Head of caudate nucleus (tissue), 42 donors: Measurements from ENCODE around the gene CCDC71L.
"Not testable (repeated sequence)": the region's sequence is repeated elsewhere in the genome, so short reads cannot be mapped to it uniquely, and the experiment has no call there.

ENCODE experiments used
- DNase-seq, 42 donors: peaks; one replicate each; pipeline versions ENCODE4 v3.0.0 to v3.0.0-alpha.2; 2020 to 2021; ENCODE audit warnings: mixed read lengths in 7 of 42
- intact Hi-C: fragments of 100-400 bp; cut with DNase I; formaldehyde crosslinking; loops from one replicate; pipeline ENCODE4 v1.15.0; 2022

CCDC71L gene

GRCh38 chr7:106660862-106661720 lies at the start of gene CCDC71L:
Gene CCDC71L (minus strand): TSS chr7:106661158. CDS start chr7:106660896, 262 bp downstream.
- intact Hi-C loops, result no loop called here
- peak; percentile 81 to 96 (median 90) for DNase-seq

GRCh38 chr7:106709604-106710003 lies 48.6 kb upstream of the CCDC71L start:
- DNase-seq, intact Hi-C loops: not testable (repeated sequence)

- no peak for DNase-seq
- intact Hi-C loops, result no loop called here
These were observed 43.3 kb upstream of the CCDC71L start for GRCh38 chr7:106704000-106704840.

- intact Hi-C loops, result no loop called here
- DNase-seq, result no peak
These were observed 32.9 kb upstream of the CCDC71L start for GRCh38 chr7:106693677-106694353.

GRCh38 chr7:106692450-106693051 lies 31.6 kb upstream of the CCDC71L start:
- no peak for DNase-seq
- intact Hi-C loops, result no loop called here

GRCh38 chr7:106688161-106688560 lies 27.2 kb upstream of the CCDC71L start:
- DNase-seq, intact Hi-C loops: not testable (repeated sequence)

- DNase-seq, result no peak
- intact Hi-C loops, result no loop called here
These were observed 23.0 kb upstream of the CCDC71L start for GRCh38 chr7:106683941-106684340.

GRCh38 chr7:106681815-106682495 lies 21.0 kb upstream of the CCDC71L start:
- no peak for DNase-seq
- intact Hi-C loops, result no loop called here

GRCh38 chr7:106679153-106679931 lies 18.4 kb upstream of the CCDC71L start:
- intact Hi-C loops, result no loop called here
- no peak for DNase-seq

GRCh38 chr7:106678795-106679152 lies 17.8 kb upstream of the CCDC71L start:
- intact Hi-C loops, result no loop called here
- no peak for DNase-seq

GRCh38 chr7:106676506-106676905 lies 15.5 kb upstream of the CCDC71L start:
- intact Hi-C loops, DNase-seq: not testable (repeated sequence)

- intact Hi-C loops, DNase-seq: not testable (repeated sequence)
These were observed 12.7 kb upstream of the CCDC71L start for GRCh38 chr7:106673688-106674087.

GRCh38 chr7:106671930-106672329 lies 11.0 kb upstream of the CCDC71L start:
- intact Hi-C loops, DNase-seq: not testable (repeated sequence)

GRCh38 chr7:106671160-106671559 lies 10.2 kb upstream of the CCDC71L start:
- DNase-seq, result no peak
- intact Hi-C loops, result no loop called here

- DNase-seq, result no peak
- intact Hi-C loops, result no loop called here
These were observed 8.0 kb upstream of the CCDC71L start for GRCh38 chr7:106668861-106669524.

GRCh38 chr7:106666353-106666752 lies 5.4 kb upstream of the CCDC71L start:
- intact Hi-C loops, result no loop called here

GRCh38 chr7:106664343-106664742 lies 3.4 kb upstream of the CCDC71L start:
- intact Hi-C loops, result no loop called here

More at GRCh38 chr7:106666353-106666752, 5.4 kb upstream of the CCDC71L start:
- no peak for DNase-seq

More at GRCh38 chr7:106664343-106664742, 3.4 kb upstream of the CCDC71L start:
- no peak for DNase-seq
